GM19035 (cell line): ENCODE measurements around the gene GSTT4.
"Not testable (repeated sequence)": the region's sequence is repeated elsewhere in the genome, so short reads cannot be mapped to it uniquely, and the experiment has no call there.

Experiments
- ATAC-seq: cut with Tn5 transposase; IDR thresholded peaks from one replicate; pipeline ENCODE4 v1.9.1; 2021; ENCODE audit not compliant: unreplicated experiment

Gene GSTT4

DNA sequence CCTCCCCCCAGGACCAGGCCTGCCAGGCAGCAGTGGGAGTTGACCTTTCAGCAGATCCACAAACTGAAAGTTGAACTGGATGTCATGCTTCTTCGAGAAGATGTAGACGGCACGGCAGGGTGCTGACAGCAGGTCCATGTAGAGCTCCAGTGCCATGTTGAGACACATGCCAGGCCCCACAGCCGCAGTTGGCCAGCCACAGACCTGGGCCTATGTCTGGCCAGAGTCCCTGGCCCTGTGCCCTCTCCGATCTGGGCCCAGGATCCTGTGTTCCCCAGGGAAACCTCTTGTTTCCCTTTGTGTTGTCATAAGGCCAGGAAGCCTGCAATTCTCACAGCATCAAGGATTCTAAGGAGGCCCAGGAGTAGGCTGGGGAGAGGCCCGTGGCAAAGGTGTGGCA, at the start of gene GSTT4:
GSTT4 (minus strand) TSS at position 253 of the 400 bp plus-strand sequence; CDS start at position 156, 97 bp downstream.
- ATAC-seq = no peak

DNA sequence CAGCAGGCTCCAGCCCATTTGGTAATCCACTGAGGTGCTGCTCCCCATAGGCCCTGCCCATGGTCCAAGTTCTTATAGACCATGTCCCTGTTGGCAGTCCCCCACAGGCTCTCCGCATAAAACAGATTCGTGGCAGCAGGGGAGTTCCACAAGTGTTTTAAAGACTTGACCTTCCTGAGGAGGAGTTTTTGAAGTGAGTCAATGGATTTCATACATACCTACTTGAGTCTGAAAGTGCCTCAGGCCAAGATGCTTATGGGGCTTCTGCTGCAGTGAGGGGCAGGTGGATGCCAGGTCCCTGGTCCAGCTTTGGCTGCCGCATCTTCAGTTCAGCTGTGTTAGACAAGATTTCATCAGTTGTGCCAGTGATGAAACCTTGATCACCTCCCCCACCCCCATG, 49.1 kb upstream of the GSTT4 start:
- ATAC-seq = no peak

DNA sequence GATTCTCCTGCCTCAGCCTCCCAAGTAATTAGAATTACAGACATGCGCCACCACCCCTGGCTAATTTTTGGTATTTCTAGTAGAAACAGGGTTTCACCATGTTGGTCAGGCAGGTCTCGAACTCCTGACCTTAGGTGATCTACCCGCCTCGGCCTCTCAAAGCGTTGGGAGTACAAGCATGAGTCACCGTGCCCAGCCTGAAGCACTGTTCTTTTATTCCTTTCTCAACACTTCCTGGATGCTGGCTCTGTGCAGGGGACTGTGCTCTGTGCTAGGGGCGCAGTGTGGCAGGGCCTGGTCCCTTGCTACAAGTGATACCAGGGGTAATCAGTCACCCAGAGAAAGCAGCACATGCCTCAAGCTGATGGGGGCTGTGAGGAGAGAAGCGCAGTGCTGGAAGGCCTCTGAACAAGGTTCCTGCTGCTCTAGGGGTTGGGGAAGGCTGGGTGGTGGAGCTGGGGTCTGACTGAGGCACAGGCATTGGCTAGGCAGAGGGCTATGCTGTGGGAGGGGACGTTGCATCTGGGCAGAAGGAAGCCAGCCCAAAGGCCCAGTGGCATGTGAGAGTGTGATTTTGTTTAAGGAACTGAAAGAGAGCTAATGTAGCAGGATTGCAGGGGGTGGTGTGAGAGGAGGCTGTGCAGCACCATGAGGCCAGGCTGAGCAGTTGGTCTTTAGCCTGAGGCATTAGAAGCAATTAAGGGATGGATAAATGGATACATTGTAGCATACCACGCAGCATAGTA, 48.4 kb upstream of the GSTT4 start:
- no peak for ATAC-seq

DNA sequence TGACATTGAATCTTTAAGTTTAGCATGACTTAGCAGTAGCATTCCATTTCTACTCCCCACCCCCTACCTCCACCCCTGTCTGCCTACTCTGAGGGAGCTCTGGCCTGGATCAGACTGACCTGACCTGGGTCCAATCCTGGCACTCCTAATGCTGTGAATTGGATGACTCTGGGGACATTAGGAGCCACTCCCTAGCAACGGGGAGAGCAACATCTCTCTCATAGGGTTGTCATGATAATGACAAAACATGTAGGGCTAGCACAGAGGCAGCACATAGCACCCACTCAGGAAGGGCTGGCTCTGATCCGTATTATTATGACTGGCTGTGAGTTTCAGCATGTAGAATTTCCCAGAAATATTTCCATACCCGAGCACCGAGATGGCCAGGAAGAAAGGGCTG, 46.3 kb upstream of the GSTT4 start:
- no peak for ATAC-seq

DNA sequence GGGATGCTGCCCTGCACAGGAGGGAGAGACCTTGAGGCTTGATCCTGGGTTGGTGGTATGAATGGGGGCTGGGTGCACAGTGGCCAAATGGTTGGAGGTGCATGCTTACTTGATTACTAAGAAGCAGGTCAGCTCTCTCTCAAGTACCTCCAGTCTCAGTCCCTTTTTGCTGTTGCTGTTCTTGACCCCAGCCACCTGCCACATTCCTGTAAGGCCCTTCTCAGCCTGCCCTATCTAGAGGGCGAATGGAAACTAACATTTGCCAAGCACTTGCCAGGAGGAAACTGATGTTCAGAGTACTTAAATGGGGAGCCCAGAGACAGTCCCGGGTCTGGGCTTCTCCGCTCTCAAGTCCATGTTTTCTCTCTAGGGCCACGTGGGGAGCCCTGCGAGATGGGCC, 45.8 kb upstream of the GSTT4 start:
- ATAC-seq = no peak

DNA sequence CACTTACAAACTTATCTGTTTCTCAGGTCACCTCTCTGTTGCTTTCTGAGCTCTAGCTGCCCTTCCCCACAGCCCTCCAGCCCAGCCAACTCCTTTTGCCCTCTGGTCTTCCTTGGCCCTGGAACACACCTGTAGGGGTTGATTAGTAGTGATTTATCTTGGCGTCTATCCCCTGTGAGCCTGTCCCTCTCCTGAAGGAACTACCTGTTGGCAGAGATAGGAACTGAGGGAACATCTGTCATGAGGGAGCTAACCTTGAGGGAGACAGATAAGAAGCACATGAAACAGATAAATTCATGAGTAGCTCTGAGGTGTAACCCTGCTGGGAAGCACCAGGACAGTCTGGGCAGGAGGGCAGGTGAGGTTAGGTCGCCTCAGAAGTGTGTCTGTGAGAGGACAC, 44.7 kb upstream of the GSTT4 start:
- no peak for ATAC-seq

DNA sequence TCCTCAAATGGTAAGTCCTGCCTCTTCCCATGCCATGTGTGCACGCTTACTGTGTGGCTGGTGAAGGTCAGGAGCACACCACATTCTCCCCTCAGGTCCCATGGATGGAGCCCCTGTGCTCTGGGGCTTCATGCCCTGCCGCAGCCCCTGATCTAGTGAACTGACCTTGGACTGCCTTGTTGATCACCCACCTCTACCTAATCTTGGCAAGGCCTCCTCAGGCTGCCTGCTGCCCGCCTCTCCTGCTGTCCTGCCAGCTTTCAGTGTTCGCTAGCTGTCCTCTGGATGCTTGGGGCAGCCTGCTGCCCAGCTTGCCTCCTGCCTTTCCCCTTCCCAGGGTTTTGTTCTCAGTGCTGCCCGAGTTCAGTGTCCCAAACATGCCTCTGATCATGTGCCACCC, 44.0 kb upstream of the GSTT4 start:
- ATAC-seq = no peak

DNA sequence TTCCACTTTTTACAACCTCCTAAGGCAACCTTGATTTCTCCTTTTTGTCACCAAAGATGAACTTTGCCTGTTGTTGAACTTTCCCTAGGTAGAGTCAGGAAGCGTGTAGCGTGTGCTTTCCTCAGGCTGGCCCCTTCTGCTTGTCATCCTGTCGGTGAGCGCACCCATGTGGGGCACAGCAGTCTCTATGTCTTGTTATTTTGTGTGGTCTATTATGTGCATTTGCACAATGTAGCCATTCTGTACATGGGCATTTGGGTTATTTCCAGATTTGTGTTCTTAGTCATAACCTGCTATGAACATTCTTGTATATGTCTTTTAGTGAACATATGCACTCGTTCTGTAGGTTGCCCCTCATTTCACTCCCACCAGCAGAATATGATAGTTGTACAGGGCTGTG, 40.8 kb upstream of the GSTT4 start:
- ATAC-seq = no peak

DNA sequence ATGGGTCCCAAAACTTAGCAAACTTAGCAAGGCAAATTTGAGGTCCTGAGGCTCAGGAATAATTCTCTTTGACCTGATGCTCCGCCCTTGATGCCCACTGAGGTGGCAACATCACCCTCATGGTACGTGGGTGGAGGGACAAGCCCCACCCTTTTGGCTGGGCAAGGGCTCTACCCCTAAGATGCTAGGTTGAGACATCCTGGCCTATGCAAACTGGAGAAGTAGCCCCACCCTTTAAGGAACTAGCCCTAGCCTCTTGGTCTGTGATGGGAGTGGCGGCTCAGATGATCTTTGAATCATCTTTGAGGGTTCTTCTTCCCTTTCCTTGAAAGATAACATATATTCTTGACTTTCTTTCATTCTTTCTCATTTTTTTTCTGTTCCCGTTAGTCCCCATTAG, 38.7 kb upstream of the GSTT4 start:
- no peak for ATAC-seq

DNA sequence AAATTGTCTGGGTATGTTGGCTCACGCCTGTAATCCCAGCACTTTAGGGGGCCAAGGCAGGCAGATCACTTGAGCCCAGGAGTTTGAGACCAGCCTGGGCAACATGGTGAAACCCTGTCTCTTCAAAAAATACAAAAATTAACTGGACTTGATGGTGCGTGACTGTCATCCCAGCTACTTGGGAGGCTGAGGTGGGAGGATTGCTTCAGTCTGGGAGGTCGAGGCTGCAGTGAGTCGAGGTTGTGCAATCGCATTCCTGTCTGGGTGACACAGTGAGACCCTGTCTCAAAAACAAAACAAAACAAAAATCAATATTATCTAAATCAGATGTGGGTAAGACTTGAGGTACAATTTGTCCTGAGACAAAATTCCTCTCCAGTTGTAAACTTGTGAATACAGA, 38.2 kb upstream of the GSTT4 start:
- not testable (repeated sequence) for ATAC-seq

DNA sequence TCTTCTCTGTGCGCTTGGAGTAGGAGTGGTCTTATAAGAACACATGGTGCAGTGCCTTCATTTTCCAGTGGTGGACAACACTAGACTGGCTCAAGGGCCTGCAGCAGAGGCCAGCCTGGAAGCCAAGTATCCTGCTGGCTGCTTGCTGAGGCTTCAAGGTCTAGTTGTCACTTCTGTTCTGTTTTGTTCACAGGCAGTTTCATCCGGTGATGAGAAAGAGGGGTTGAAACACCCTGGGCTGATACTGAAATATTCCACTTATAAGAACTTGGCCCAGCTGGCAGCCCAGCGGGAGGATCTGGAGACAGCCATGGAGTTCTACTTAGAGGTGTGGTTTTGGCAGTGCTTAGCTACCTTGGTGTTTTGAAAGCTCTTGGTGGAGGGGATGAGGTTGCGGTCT, 35.7 kb upstream of the GSTT4 start:
- ATAC-seq = no peak

DNA sequence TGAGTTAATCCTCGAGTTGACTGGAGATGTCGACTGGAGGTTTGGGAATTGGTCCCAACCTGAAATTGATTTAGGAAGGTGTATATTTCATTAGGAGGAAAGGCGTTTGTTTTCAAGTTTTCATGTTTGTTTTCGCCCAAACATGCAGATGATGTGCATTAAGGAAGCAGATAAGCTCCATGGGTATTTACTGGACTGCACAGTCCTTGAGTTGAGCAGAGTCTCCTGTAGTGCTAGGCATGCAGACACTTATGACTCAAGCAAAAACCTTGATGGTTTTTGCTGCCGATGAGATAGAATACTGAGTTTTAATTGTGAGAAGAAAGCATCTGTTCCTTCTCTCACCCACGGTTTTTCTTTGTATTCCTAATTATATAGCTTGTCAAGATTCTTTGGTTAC, 33.8 kb upstream of the GSTT4 start:
- no peak for ATAC-seq

DNA sequence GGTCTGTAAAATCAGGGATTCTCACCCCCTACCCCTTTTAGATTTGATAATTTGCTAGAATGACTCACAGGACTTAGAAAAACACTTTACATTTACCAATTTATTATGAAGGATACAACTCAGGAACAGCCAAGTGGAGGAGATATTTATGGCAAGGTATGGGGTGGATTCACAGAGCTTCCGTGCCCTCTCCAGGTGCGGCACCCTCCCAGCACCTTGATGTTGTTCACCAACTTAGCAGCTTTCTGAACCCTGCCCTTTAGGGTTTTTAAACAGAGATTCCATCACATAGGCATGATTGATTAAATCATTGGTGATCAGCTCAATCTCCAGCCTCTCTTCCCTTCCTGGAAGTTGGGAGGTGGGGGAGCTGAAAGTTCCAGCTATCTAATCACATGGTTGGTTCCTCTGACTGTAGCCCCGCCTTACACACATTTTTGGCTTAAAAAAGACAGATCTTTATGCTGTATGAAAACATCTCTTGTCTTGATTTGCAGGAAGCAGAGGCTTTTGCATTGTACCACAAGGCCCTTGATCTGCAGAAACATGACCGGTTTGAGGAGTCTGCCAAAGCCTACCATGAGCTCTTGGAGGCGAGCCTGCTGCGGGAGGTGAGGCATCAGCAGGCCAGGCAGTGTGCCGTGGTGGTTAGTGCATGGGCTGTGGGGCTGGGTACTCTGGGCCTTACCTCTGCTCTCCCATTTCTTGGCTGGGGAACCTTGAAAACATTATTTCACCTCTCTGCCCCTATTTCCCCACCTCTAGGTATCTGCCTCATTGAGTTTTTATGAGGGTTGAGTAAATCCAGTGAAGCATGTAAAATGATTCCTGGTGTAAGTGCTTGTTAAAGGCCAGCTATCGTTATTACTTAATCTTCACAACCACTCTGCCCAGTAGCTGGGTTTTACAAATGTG, 32.9 kb upstream of the GSTT4 start:
- no peak for ATAC-seq

DNA sequence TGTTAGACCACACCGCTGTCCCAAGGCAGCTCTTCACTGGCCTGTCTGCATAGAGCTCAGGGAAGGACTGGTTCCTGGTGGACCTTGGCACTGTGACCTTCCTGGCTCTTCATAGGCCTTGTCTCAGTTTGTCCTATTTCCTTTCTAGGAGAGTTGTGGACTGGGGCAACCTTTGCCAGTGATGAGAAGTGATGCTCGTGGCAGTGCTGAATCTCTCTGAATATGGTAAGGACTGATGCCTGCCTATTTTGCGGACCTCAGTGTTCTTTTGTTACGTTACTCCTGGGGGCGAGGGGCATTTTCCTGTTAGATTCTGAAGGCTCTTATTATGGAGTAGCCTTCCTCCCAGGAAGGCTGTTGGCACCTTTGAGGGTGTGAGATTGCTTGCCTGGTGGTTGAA, 30.0 kb upstream of the GSTT4 start:
- ATAC-seq = no peak

DNA sequence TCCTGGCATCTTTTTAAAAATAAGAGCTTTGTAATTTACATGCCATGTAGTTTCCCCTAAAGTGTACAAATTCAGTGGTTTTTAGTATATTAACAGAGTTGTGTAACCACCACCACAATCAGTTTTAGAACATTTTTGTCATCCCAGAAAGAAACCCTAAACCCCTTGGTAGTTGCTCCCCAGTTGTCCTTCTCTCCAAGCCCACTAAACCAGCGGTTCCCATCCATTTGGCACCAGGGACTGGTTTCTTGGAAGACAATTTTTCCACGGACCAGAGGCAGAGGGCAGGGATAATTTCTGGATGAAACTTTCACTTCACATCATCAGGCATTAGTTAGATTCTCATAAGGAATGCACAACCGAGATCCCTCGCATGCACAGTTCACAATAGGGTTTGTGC, 28.5 kb upstream of the GSTT4 start:
- no peak for ATAC-seq

DNA sequence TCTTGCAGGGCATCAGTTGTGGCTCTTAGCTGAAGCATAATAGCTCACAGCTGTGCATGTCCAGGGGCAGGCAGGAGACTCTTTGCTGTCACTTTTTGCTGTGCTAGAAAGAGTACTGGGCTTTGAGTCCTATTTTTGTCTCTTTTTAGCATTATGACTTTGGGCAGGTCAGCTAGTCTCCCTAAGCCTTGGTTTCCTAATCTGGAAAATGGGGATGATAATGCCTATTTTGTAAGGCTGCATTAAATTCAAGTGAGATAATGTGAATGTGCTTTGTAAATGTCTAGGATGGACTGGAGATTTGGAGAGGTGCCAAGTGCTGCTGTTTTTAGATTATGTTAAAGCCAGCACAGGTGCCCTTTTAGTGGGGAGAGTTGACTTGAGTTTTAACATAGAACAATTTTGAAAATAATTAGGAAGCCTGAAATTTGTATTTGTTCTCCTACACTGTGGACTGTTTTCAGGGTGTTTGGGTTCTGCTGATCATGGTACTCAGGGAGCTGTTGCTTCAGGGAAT, 25.0 kb upstream of the GSTT4 start:
- no peak for ATAC-seq

DNA sequence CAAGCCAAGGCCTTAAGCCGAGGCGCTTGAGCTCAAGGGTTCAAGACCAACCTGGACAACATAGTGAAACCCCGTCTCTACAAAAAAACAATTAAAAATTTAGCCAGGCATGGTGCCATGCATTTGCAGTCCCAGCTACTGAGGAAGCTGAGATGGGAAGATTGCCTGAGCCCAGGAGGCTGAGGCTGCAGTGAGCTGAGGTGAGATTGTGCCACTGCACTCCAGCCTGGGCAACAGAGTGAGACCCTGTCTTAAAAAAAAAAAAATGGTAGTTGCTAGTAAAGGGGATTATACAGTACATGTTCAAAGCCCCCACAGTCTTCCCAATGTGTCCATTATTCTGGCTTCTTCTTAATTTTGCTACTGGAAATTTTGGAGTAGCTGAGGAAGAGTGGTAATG, 24.1 kb upstream of the GSTT4 start:
- ATAC-seq = no peak

DNA sequence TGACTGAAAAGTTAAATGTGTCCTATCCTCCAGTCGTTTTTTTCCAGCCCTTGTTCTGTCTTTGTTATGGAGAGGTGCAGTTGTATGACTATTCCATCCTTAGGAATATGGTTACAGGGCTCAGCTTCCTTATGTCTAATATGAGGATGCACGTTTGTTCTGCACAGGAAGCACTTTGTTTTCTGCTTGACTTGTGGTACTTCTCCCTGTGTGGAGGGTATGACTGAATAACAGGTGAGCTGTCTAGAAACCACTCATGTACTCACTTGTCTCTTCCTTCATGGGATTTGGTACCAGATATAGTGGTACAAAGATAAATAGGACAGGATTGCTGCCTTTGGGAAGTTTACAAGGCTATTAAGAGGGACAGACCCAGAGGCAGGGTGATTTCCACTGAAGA, 23.3 kb upstream of the GSTT4 start:
- no peak for ATAC-seq

DNA sequence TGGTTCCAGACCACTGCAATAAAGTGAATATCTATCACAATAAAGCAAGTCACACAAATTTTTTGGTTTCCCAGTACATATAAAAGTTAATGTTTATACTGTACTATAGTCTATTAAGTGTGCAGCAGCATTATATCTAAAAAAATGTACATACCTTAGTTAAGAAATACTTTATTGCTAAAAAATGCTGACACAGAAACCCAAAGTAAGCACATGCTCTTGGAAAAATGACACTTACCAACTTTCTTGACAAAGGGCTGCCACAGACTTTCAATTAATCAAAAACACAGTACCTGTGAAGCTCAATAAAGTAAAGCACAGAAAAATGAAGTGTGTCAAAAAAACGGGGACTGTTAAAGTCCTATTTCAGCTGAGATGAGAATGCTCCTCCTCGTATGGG, 22.7 kb upstream of the GSTT4 start:
- ATAC-seq = no peak

DNA sequence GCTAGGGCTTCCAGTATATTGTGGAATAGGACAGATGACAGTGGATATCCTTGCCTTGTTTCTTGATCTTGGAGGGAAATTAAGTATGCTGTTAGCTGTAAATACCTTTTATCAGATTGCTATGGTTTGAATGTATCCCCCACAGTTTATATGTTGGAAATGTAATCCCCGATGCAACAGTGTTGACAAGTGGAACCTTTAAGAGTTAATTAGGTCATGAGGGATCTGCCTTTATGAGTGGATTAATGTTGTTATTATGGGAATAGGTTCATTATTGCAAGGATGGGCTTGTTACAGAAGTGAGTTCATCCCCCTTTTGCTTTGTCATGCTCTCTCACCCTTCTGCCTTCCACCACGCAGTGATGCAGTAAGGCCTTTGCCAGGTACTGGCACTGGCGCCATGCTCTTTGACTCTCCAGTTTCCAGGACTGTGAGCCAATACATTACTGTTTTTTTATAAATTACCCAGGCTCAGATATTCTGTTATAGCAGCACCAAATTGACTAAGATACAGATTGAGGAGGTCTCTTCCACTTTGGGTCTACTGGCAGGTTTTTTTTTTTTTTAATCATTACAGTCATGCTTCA, 22.2 kb upstream of the GSTT4 start:
- ATAC-seq = no peak

DNA sequence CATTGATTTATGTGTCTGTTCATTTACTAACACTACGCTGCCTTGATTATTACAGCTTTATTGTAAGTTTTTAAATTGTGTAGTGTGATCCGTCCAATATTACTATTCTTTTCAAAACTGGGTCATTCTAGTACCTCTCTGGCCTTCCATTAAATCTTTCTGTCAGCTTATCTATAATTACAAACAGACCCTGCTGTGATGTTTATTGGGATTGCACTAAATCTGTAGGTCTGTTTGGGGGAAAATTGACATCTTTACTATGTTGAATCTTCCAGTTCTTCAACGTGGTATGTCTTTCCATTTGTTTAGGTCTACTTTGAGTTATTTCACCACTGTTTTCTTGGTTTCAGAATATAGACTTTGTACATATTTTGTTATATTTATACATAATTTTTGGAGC, 21.5 kb upstream of the GSTT4 start:
- ATAC-seq = no peak

DNA sequence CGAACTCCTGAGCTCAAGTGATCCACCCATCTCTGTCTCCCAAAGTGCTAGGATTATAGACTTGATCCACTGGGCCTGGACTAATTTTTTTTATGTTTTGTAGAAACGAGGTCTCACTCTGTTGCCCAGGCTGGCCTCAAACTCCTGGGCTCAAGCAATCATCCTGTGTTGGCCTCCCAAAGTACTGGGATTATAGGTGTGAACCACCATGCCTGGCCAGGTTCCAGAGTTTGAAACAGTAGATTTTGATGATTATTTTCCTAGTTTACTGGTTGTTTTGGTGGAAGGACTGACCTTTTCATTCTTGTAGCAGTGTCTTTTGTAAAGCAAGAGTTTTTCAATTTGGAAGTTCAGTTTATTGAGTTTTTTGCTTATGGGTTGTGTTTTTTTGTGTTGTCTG, 20.8 kb upstream of the GSTT4 start:
- ATAC-seq = no peak
